Eye (tissue), 1 donor: ENCODE results near the gene UNC13D.

Source experiments
- DNase-seq: peaks from one replicate; pipeline ENCODE4 v3.0.0-alpha.2; 2015

Gene UNC13D

DNA sequence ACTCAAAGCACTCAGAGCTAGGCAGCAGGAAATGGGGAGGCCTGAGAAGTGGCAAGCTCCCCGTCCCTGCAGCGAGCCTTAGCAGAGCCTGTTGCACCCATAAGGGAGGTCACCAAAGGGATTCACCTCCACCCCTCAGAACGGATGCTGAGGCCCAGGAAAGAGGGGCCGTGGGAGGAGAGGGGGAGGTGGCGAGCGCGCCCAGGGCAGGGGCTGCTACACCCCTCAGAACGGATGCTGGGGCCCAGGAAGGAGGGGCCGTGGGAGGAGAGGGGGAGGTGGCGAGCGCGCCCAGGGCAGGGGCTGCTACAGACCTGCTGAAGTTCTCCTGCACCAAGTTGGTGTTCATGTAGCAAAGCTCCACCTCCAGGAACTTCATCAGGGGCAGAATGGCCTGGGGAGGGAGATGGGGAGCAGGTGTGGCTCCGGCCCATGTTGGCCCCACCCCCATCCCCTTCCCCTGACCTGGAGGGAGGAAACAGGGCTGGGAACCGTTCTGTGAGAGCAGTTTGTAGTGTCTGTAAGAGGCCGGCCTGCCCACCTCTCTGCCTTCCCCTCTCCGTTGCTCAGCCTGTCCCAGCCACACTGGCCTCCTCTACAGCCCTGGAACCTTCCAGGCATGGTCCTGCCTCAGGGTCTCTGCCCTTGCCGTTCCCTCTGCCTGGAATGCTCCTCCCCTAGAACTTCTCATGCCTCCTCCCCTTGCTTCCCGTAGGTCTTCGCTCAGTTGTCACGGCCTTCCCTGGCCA lies 11.4 kb downstream of the UNC13D start:
- no peak for DNase-seq

DNA sequence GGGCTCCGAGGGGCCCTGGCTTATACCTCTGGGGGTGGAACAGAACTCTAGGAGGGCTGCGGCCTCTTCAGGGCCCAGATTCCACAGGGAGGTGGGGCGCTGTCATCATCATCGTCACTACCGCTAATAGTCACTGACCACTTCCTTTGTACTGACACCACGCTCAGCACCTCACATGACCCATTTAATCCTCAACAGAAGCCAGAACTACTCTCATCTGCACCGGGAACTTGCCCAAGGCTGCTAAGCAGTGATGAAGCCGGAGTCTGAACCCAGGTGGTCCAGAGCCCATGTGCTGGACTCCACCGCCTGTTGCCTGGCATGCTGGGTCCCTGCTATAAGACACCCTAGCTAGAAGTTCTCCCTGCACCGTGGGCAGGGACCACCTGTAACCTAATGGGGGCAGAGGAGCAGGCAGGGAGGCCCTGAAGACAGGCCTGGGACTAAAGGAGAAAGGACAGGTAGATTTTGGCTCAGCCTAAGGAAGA lies 12.0 kb downstream of the UNC13D start:
- peak; percentile 62 for DNase-seq

DNA sequence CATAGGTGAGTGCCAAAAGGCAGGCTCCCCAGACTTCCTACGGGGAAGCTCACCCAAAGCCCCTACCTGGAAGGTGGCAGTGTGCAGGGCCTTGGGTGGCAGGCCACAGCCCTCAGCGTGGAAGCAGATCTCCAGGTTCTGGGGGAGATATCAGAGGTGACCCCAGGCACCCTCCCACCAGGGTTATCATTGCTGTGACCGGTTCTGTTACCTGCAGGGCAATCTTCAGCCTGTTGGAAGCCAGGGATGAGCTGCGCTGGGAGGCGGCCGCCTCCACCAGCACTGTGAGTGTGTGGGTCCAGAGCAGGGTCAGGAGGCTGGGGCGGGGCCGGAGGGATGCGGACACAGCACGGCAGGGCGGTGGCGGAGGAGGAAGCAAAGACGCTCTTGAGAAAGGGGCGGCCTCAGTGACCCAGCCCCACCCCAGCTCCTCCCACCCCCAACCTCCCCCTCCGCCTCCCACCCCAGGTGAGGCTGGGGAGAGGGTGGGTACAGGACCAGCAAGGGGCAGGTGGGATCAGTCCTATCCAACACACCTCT lies 13.1 kb downstream of the UNC13D start:
- no peak for DNase-seq

DNA sequence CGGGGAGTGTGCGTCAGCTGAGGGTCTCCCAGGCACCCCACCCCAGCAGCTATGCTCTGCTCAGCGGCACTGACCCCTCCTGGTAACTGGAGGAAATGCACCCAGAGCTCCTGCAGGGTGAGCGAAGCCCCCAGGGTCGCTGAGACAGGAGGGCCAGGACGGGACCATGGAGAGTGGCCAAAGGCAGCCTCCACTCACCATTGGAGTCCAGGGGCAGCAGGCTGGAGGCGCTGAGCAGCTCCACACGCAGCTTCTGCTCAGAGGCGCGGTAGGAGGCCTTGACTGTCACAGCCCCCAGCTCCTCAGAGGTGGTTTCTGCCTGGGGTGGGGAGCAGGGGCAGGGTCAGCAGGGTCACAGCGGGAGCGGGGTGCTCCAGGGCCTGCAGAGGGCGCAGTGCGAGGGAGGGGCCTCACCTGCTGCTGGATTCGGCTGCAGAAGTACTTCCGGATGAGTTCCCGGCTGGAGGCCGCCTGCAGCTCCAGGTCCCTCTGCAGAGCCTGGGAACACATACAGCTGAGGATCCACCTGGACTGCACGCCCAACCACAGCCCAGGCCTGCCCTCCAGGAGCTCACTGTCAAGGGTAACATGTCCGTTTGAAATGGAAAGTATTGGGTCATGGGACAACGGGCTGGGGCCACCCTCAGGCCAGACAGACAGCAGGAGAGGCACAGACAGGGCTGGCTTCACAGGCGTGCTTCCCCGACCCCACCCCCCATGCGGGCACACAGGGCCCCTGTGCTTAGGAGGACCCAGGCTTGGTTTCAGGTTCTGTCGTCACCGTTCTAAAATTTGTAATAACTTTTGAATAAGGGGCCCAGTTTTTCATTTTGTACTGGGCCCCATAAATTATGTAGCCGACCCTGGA lies 13.8 kb downstream of the UNC13D start:
- DNase-seq: peak; percentile 71

DNA sequence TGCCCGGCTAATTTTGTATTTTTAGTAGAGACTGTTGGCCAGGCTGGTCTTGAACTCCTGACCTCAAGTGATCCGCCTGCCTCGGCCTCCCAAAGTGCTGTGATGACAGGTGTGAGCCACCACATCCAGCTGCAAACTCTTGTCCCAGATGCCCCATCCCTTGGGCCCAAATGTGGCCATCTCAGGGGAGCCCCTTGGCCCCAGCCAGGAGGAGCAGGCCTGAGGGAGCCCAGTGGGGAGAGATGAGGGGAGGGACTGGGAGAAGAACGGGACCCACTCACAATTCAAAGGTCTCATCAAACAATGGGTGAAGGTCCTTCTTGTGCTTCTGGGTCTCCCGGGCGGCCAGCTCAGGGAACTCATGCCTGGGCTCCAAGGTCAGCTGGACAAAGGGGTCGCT lies 14.5 kb downstream of the UNC13D start:
- no peak for DNase-seq

DNA sequence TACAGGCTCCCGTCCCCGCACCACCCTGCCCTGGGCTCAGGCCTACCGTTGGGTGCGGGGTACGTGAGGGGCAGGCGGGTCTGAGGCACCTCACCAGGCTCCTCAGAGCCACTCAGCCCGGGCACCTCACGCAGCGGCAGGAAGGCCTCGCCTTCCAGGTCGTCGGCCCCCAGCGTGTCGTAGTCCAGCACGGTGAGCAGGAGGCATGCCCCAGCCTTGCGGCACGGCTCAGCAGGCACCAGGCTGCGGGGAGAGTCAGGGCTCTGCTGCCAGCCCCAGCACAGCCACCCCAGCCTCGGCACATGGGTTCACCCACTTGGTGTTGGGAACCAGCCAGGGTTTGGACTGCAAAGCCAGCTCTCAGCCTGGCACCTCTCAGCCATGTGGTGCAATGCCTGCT lies 15.5 kb downstream of the UNC13D start:
- DNase-seq: no peak

DNA sequence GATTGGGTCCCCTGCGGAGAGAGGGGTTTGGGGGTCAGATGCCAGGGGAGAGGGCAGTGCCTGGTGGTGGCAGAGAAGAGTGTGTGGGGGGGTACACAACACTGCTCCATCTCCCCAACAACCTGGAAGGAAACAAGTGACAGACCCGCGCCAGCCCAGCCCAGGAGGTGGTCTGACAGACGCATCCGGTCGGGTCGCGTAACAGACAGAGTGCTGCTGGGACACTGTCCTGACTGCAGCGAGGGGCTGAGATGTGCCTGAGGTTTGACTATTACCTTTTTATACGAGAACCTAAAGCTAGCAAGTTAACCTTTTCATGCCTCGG lies 16.2 kb downstream of the UNC13D start:
- no peak for DNase-seq

DNA sequence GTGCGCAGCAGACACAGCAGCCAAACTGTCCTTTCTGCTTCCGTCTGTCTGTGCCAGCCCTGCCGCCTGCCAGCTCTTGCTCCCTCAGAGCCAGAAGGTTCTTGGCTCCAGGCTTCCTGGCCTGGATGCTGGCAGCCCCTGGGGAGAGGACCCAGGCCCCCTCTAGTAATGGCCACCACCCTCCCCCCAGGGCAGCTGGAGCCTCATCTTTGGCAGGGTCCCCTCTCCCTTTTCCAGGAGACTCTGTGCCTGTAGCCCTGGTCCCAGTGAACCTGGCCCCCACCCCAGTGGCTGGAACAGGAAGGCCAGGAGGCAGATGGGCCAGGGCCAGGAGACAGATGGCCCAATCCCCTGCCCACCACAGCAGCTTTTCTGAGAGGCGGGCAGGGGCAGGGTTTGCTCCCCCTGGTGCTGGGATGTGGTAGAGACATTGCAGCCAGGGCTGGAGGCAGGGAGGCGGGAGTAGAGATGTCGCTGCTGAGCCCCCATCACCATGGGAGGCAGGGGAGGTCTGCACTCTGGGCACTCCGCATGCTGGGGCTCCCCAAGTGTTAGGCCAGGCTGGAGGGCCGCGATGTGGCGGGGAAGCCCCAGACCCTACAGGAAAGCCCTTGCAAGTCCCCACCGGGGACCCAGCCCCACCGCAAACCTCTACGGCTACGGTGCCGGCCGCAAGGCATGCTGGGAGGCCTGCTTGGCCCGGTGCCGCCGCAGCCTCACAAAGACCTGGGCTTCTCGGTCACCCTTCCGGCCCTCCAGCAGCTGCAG lies 16.7 kb downstream of the UNC13D start:
- DNase-seq: peak; percentile 94

DNA sequence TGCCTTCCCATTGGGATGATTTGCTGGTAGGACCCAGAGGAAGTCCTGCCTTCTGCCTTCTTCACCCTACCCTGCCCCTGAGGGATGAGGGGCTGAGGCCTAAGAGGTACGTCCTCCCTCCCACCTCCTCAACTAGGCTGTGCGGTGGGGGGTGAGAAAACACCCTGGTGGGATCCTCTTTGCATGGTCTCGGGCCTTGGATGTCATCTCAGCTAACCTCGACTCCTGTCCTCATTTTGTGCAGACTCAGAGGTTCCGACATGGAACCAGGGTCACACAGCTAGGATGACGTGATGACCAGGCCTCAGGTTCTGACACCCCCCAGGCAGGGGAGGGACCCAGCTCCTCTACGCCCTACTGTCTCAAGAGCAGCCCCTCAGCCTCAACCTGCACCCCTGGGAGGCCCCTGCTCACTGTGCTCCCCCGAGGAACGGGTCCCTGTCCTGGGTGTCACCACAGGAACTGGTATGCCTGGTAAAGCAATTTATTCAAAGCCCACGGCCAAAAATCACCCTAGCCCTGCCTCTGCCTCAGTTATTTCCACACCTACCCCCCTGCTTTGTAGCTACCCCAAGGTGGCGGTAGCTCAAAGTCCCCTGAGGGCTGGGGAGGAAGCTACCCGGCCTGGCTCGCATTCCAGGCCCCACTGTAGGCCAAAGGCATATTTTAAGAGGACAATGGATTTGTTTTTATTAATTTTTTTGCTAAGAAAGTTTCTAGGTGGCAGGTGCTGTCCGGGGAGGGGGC lies 17.5 kb downstream of the UNC13D start:
- DNase-seq: no peak

DNA sequence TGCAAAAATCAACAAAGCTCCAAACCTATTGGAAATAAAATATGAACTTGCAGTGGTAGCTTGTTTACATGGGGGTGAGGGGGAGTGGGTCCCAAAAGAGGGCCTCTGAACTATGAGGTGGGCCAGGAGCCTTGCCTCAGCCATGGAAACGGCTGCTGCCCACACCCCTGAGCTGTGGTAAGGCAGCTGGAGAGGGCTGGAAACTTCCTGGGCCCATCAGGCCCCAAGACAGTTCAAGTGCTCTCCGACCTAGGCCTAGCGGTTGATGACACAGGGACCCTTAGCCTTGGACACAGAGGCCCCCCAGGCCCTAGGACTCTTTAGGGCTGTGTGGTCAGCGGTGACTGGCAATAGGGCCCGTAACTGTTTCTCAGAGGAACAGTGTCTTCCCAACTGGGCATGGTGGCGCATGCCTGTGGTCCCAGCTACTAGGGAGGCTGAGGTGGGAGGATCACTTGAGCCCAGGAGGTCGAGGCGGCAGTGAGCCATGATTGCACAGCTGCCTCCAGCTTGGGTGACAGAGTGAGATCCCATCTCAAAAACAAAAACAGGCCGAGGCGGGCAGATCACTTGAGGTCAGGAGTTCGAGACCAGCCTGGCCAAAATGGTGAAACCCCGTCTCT lies 18.3 kb downstream of the UNC13D start:
- no peak for DNase-seq

DNA sequence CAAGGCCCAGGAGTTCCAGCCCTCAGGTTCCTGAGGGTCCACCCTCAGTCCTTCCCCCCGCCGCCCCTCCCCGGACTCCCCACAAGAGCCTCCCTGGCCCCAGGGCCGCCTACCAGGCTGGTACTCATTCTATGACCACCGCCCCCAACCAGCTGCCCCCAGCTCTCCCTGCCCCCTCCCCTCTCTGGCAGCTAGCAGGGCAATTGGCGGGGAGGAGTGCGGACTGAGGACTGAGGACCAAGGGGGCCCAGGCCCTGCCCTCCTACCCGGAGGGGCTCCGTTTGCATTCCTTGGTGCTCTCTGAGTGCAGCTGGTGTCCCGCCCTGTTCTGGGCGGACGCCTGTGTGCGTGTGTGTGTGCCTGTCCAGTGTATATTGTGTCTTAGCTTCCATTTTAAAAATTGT lies 19.1 kb downstream of the UNC13D start:
- DNase-seq: no peak

DNA sequence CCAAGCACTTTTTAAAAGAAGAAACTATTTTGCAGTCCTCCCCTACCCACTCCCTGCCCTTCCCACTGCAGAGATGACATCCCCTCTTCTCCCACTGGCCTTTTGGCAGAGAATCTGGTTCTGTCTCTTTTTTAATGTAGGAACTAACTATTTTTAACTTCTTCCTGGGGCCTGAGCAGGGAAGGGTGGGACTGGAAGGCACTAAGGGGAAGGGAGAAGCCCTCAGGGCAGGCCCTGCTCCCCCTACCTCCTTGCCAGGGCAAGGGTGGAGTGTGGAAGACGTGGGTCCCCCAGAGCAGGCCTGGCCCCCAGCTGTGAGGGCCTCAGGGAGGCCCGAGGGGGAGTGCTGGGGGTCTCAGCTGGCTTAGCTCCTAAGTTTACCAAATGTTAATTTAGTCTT lies 19.5 kb downstream of the UNC13D start:
- DNase-seq: no peak

DNA sequence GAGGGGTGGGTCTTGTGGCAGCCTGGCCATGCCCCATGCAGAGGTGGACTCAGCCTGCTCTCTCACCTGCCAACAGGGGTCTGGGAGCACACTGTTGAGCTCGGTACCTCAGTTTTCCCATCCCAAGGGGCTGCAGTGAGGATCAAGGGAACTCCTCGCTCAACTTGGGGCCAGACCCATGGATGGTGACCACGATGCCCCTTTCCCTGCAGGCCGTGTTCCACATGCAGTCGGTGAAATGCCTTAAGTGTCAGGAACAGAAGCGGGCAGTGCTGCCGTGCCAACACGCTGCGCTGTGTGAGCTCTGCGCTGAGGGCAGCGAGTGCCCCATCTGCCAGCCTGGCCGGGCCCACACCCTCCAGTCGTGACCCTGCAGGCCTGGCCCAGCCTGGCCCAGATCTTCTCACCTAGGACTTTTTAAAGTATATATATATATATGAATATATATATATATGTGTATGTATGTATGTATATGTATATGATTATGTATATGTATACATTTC lies 20.1 kb downstream of the UNC13D start:
- no peak for DNase-seq

DNA sequence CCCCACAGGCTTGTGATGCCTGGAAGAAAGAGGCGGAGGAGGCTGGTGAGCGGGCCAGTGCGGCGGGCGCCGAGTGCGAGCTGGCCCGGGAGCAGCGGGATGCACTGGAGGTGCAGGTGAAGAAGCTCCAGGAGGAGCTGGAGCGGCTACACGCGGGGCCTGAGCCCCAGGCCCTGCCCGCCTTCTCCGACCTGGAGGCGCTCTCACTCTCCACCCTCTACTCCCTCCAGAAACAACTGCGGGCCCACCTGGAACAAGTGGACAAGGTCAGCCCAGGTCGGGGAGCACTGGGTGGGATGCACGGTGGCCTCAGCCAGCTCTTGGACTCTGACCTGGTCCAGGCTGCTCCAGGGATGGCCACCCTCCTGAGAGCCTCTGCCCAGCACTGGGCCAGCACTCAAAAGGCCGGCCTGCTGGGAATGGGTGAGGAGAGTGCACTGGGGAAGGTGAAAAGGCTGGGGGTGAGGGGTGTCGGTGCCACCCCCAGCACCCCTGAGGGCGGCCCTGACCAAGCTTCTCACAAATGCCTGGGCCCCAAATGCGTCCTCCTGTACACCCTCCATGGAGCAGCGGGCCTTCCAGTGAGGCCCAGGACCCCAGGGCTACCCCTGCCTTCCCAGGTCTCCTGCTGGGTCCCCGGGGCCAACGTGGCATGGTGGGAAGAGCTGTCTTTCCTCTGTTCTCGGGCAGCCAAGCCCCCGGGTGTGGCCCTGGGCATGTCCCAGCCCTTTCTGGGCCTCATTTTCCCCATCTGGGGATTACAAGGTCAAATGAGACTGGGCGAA lies 20.8 kb downstream of the UNC13D start:
- DNase-seq: no peak

DNA sequence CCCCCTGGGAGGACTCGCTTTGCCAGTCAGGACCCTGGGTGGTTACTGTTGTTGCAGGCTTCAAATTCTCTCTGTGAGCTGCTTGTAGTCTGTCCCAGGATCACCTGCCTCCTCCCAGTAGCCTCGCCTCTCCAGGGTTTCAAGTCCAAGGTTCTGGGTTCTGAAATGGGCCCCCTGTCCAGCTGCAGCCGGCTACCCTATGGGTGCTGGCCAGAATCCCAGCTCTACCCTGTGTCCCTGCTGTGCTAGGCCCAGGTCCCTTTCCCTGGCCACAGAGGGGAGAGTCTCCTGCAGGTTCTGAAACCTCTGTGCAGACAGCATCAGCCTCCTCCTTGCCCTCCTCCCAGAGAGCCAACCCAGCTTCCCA lies 21.4 kb downstream of the UNC13D start:
- no peak for DNase-seq

DNA sequence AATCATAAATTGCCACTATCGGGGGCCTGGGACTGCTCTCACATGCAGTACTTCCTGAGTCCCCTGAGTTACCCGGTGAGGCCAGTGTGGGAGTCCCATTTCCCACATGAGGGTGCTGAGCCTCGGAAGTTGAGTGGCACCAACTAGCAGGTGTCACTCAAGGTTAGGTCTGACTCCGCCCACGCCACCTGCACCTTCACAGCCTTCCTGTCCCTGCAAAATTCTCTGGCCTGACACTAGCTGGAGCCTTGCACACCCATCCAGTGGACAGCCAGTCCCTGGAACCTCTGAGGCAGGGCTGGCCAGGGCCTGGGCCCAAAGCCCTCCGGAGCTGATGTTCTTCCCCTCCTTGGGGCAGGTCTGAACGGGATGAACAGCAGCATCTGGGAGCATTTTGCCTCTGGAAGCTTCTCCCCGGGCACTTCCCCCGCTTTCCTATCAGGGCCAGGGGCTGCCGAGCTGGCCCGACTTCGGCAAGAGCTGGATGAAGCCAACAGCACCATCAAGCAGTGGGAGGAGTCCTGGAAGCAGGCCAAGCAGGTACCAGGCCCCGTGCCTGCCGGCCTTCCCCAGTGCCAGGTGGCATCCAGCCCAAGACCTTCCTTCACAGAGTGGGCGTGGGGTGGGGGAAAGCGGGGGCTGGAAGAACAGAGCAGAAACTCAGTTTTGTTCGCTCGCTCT lies 21.9 kb downstream of the UNC13D start:
- DNase-seq: no peak

DNA sequence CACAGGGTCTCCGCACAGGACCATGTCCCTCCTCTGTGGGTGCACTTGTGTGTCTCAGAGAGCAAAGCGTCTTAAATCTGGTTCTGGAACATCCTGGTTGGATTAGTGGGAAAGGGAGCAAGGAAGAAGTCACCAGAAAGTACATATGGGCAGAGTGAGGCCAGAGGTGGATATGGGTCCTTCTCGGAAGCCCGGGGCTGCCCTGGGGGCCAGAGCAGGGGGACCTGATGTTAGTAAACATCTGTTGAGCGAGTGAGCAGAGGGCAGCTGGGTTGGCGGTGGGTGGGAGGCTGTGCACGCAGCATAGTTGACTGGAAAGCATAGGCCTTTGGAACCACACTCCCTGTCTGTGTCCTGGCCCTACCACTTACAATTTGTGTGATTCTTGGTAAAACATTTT lies 22.7 kb downstream of the UNC13D start:
- no peak for DNase-seq

DNA sequence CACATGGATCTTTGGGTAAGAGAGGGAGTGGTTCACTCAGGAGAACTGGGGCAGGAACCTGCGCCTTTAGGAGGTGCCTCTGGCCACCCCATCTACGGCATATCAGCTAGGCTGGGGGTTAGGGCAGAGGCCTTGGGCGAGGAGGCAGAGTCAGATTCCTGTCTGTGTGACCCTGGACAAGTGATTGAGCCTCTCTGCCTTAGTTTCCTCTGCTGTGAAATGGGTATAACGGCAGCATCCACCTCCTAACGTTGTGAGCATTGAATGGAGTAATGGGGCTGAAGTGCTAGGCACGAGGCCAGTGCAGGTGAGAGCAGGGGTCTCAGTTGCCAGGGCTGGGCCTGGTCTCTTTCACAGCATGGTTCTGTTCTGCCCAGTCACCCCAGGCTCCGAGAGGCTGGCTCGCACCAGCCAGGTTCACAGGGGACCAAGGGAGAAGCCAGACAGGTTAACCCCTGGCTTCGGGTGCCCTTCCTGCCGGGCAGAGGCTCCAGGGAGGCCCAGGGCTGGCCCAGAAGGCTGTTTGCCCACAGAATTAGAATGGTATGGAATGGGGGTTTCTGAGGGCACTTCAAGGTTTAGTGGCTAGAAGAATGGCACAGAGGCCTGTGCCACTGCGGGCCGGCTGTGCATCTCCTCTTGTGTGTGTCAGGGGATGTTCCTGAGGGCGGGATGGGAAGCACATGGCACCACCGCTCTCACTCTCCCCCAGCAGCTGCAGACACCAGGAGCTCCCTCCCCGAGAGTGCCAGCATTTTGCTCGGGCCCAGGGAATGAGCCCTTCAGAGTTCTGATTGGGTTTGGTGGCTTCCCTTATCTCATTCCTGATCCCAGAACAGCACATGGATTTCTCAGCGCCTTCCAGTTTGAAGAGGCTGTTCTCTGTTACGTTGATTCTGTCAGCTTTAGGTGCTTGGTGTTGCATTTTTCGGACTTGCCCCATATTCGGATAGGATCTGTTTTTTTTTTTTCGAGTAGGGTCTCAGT lies 23.8 kb downstream of the UNC13D start:
- DNase-seq: no peak

DNA sequence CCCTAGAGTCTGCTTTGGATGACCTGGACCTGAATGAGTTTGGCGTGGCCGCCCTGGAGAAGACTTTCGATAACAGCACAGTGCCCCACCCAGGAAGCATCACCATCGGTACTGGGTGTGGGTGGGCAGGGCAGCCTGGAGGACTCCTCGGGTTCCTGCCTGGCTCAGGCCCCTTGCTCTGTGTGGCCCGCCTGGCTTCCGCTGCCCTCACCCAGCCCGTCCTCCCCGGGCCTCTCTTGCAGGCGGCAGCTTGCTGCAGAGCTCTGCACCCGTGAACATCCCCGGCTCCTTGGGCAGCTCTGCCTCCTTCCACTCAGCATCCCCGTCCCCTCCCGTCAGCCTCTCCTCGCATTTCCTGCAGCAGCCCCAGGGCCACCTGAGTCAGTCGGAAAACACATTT lies 24.5 kb downstream of the UNC13D start:
- DNase-seq: no peak
